Stimulated activated CD4-positive, alpha-beta T cell treated with anti-CD3 and anti-CD28 coated beads, Interleukin-12 subunit alpha, Interleukin-12 subunit beta, amount 100 ng/mL, for 48 hours (primary cell): Measurements from ENCODE around the gene AJM1.
A peak's percentile ranks its signal among the peaks of the same experiment; 100 is the strongest.
"Not testable (repeated sequence)": the region's sequence is repeated elsewhere in the genome, so short reads cannot be mapped to it uniquely, and the experiment has no call there.

Source experiments
- DNase-seq, 3 donors: peaks; one replicate each; pipeline ENCODE4 v3.0.0-alpha.2; 2020; ENCODE audit warnings: low read depth in 2 of 3, low spot score in 1 of 3

The AJM1 gene

DNA sequence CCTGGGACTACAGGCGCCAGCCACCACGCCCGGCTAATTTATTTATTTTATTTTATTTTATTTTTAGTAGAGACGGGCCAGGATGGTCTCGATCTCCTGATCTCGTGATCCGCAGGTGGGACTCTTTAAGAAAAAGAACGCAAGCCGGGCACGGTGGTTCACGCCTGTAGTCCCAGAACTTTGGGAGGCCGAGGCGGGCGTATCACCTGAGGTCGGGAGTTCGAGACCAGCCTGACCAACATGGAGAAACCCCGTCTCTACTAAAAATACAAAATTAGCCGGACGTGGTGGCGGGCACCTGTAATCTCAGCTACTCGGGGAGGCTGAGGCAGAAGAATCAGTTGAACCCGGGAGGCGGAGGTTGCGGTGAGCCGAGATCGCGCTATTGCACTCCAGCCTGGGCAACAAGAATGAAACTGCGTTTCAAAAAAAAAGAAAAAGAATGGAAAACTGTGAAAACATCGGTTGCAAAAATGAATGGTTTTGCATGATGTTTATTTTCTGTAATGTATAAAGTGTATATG is 24.7 kb downstream of the AJM1 start:
- DNase-seq = not testable (repeated sequence)

- DNase-seq = no peak
These were observed 25.2 kb downstream of the AJM1 start for GRCh38 chr9:136867480-136867879.

- no peak for DNase-seq
These were observed 25.6 kb downstream of the AJM1 start for GRCh38 chr9:136867917-136868316.

DNA sequence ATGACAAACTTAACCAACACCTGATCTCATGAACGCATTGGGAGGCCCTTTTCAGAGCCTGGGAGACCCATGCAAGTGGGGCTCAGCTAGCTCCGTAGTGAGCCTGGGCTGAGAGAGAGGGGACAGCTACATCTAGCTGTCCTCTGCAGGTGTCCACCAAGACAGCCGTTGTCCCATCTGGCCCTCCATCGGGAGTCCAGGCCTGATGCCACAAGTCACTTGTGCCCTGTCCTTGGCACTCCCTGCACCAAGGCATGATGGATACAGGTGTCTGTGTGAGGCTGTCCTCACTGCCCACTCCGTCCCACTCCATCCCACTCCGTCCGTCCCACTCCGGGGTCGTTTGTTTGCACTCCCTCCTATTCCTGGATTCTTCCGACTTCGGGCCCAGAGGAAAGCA is 26.4 kb downstream of the AJM1 start:
- no peak for DNase-seq

GRCh38 chr9:136869611-136870010 is 27.3 kb downstream of the AJM1 start:
- not testable (repeated sequence) for DNase-seq

GRCh38 chr9:136875155-136875554 is 32.9 kb downstream of the AJM1 start:
- DNase-seq = no peak

- DNase-seq = no peak
These were observed 34.2 kb downstream of the AJM1 start for GRCh38 chr9:136876476-136876875.

DNA sequence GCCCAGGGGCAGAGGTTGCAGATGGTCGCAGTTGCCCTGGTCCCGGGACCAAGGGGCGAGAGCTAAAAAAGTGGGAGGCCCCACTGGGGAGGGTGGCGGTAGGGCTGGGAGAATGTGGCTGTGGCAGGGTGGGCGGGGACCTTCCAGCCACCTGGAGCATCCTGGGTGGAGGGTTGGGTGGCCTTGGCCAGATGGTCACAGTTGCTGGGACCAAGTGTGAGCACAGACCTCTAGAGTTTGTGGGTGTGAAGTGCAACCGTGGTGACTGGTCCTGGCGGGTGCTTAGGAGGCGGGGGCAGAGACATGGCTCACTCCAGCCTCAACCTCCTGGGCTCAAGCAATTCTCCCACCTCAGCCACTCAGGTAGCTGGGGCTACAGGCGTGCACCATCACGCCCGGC is 38.4 kb downstream of the AJM1 start:
- no peak for DNase-seq

- peak; percentile 37 to 59 (median 55) for DNase-seq
These were observed 39.4 kb downstream of the AJM1 start for GRCh38 chr9:136881691-136882108.

- peak; percentile 80 to 92 (median 90) for DNase-seq
These were observed 40.0 kb downstream of the AJM1 start for GRCh38 chr9:136882109-136882946.

DNA sequence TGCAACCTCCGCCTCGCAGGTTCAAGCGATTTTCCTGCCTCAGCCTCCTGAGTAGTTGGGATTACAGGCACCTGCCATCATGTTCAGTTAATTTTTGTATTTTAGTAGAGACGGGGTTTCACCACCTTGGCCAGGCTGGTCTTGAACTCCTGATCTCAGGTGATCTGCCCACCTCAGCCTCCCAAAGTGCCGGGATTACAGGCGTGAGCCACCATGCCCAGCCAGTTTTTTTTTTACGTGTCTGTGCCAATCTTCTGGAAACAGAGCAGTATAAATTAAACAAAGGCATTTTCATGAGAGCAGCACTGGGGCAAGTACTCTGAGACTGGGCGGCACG is 40.6 kb downstream of the AJM1 start:
- DNase-seq = not testable (repeated sequence)

- not testable (repeated sequence) for DNase-seq
These were observed 41.4 kb downstream of the AJM1 start for GRCh38 chr9:136883670-136884069.

- DNase-seq = peak; percentile 97 to 98 (median 97)
These were observed 43.8 kb downstream of the AJM1 start, which contains the start of gene TRAF2 for GRCh38 chr9:136885950-136886578. Gene TRAF2 (plus strand): TSS chr9:136886516. CDS start chr9:136898741, 12,225 bp downstream.

GRCh38 chr9:136886610-136887597 is 44.6 kb downstream of the AJM1 start:
- peak in 1 of 3 donors; percentile 23 for DNase-seq

DNA sequence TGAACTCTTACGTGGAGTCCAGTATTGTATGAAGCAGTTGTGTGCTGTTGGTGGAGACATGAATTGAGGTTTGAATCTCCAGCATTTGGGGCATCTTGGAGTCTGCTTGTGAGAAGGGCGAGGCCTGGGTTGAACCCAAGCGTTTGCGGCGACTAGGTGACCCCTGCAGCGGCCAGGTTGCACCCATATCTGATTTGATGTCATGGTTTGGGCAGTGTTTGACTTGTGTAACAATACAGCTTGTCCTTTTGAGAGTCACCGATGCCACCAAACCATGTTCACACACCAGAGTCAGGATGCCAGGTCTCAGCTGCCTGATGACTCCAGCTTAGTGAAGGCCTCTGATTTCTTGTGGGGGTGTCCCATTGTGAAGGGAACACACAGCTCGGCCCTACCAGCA is 46.2 kb downstream of the AJM1 start:
- no peak for DNase-seq

DNA sequence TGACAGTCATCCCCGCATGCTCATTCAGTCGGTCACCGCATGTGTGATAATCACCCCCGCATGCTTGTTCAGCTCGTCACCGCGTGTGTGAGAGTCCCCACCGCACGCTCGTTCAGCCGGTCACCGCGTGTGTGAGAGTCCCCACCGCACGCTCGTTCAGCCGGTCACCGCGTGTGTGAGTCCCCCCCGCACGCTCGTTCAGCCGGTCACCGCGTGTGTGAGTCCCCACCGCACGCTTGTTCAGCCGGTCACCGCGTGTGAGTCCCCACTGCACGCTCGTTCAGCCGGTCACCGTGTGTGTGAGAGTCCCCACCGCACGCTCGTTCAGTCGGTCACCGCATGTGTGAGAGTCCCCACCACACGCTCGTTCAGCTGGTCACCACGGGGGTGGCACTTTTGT is 47.6 kb downstream of the AJM1 start:
- no peak for DNase-seq

GRCh38 chr9:136890661-136891060 is 48.4 kb downstream of the AJM1 start:
- no peak for DNase-seq
